Suppressor macrophage (primary cell): ENCODE measurements around the gene EPO.
"Not testable (repeated sequence)": the region's sequence is repeated elsewhere in the genome, so short reads cannot be mapped to it uniquely, and the experiment has no call there.

Source experiments
- DNase-seq, 4 experiments: peaks; one replicate each; pipeline ENCODE4 v3.0.0-alpha.2; 2020 to 2022

Gene EPO

DNA sequence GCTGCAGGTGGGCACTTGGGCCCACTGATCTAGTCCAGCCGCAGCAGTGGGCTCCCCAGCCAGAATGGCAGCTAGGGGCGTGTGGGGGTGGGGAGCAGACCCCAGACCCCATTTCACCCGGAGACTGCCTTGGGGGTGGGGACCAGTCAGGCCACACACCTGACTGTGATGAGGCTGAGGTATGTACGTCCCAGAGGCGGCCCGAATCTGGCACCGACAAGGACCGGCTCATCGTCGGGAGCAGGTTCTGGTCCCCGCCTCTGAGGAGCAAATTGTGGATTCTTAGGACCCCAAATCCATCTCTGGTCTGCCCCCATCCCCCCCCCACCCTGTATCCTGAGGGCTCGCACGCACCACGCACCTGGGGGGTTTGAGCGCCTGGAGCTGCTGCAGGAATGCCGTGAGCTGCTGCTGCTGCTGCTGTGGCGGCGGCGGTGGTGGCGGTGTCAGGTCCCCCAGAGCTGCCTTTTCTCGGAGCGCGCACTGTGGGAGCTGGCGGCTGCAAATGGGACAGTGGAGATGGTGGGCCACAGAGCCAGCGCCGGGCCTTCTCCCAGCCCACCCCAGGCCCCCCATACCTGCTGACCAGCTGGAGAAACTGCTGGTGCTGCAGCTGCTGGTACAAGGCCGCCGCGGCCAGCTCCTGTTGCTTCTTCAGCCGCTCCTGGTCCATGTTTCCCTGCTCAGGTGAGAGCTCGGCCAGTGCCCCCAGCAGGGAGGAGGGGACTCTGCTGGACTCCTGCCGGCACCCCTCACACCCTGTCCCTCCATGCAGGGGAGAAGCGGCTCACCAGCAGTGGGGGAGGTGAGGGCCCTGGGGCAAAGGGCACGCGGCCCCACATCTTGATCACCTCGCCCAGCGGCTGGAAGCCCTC is 36.4 kb upstream of the EPO start:
- DNase-seq = no peak

DNA sequence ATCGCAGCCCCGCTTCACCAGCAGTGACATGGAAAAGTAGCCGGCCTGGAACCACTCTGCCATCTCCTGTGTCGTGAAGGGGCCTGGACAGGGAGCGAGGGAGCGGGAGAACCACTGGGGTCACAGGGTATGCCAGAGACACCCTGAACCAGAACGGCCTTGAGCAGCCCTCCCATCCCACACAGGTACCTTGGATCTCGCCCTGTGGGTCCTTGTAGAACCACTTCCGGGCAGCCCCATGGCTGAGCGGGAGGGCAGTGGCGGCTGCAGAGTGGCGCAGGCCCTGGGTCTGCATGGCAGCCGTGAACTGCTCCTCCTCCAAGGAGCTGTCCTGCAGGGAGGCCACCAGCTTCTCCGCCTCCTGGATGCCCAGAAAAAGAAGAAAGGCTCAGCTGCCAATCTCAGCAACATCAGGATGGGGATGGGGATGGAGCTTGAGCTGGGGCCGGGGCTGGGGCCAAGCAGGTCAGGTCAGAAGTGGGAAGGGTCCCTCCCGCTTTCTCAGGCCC is 35.7 kb upstream of the EPO start:
- no peak for DNase-seq

DNA sequence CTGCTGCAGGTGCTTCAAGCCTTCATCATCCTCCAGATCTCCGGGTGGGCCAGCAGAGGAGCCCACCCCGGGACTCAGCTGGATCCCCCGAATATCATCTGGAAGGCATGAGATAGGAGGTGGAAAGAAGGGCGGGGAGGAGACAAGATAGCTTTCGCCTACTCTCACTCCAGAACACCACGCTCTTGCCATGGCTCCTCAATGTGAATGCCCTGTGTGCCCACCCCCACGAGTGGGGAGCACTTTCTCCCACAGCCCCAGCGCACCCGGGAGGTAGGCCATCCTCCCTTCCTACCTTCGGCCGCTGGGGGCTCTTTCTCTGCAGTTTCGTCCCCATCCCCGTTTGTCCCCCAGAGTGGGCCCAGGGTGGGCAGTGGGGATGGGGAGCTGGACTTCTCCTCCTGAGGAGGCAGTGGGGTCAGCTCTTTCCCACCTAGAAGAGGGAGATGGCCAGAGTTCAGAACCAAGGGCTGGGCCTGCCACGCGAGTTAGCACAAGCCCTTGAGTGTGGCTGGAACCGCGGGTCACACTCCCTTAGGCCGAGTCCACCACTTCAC is 35.1 kb upstream of the EPO start:
- DNase-seq = no peak

DNA sequence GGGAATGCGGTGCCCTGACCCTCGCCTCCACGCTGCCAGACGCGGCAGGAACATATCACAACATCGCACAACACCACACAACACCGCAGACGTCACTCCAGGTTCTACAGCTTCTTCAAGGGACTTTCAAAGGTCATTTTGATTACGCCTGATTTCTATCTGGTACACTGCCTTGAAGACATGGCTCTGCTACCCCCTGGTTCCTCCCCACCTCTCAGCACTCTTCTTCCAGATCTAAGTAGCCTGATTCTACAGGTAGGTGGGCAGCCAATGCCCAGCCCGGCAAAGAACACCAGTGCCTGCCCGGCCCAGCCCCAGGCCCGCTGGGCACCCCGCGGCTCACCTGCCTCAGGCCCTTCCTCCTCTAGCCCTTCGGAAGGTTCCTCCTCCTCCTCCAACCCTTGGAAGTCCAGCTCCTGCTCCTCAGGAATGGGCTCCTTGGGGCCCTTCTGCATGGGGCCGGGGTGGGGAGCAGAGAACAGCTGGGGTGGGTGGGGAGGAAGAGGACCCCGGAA is 34.6 kb upstream of the EPO start:
- DNase-seq = no peak

DNA sequence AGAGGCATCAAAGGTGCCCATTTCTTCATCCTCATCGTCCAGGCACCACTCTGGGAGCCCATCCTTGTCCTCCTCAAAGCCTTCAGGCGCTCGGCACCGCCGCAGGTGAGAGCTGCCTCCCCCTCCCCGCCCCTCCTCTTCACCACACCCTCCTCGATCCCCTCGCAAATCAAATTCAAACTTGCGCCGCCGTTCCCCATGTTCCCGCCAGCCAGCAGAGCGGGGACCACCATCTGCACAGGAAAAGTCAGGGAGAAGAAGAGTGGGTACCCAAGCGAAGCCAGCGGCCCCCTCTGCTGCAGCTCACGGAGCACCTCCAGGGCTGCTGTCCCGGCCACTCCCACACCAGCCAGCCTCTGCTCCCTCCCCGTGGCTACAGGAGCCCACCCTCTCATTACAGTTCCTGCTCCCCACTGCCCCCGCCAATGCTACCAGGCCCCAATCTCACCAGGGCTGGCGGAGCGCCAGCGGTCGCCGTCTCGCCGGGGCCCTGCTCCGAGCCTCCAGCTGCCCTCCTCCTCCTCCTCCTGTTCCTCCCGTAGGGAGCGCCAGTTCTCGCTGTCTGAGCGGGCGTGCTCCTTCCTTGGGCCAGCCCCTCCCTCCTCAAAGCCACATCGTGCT is 34.0 kb upstream of the EPO start:
- no peak for DNase-seq

DNA sequence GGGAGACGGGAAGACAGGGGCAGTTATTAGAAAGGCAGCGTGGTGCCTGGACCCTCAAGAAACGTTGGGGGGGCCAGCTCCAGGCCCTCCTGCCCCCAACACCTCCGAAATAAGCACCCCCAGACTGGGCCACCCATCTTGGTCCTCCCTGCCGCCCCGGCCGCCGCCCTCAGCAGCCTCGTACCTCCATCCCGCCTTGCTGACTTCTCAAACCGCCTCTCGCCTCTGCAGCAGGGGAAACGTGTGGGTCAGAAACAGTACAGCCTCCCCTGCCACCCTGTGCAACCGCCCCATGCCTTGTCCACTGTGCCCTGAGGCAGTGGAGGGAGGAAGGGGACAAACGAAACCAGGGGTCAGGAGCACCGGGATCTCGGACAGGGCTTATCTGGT is 33.5 kb upstream of the EPO start:
- no peak for DNase-seq

DNA sequence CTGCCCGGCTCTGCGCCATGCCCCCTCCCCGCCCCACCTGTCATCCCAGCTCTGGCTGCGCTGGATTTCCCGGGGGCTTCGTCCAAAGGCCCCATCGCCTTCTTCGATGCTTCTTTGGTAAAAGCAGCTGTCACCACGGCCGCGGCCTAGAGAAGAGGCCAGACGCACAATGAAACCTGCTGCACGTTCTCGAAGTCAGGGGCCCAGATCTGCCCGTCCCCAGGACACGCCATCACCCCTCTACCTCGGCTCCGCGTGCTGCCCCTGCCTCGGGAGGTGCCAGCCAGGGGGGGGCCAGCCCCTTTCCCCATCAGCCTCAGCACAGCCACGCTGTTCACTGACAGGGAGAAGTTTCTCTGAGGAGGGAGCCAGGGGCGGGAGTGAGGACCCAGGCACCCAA is 33.0 kb upstream of the EPO start:
- DNase-seq = no peak

DNA sequence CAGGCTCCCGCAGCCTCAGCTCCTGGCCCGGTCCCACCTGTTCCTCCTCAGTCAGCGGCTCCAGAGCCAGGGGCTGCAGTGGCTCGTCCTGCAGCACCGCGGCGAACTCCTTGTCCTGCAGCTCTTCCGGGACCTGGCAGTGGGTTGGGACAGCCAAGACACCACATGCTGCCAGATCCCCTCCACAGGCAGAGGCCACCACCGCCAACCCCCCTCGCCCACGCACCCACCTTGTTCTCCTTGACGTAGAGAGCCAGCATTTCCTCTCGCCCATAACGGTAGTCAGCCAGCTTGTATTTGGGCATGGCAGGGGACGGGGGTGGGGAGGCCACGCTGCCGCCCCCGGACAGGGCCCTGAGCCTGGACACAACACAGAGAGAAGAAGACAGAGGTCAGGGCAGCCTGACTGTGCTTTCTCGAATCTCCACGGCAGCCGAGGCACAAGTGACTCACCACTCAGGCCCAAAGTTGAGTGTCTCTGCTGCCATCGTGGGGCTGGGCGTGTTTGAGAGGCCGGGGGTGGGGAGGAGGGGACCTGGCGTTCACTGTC is 32.4 kb upstream of the EPO start:
- DNase-seq = peak; percentile 25 to 57 (median 46)

DNA sequence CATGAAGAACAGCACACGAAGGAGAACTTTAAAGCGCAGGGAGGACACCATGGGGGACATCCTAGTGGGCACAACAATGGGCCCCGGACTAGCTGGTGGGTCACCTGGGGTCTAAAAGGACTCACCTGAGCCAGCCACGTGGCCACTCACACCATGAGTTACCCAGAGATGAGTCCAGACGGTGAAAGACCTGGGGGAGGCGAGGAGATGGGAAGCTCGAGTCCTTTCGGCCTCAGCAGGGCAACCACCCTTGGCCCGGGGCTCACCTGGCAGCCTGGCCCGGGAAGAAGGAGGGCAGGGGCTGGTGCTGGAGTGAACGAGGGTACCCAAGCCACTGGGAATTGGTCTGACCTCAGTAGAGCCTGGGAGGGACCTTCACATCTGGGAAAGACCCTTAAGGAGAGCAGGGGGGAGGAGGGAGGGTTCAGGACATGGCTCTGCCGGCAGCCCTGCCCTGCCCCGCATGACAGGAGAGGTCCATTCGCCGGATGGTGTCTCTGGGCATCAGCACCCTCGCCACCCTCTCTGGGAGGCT is 31.9 kb upstream of the EPO start:
- no peak for DNase-seq

DNA sequence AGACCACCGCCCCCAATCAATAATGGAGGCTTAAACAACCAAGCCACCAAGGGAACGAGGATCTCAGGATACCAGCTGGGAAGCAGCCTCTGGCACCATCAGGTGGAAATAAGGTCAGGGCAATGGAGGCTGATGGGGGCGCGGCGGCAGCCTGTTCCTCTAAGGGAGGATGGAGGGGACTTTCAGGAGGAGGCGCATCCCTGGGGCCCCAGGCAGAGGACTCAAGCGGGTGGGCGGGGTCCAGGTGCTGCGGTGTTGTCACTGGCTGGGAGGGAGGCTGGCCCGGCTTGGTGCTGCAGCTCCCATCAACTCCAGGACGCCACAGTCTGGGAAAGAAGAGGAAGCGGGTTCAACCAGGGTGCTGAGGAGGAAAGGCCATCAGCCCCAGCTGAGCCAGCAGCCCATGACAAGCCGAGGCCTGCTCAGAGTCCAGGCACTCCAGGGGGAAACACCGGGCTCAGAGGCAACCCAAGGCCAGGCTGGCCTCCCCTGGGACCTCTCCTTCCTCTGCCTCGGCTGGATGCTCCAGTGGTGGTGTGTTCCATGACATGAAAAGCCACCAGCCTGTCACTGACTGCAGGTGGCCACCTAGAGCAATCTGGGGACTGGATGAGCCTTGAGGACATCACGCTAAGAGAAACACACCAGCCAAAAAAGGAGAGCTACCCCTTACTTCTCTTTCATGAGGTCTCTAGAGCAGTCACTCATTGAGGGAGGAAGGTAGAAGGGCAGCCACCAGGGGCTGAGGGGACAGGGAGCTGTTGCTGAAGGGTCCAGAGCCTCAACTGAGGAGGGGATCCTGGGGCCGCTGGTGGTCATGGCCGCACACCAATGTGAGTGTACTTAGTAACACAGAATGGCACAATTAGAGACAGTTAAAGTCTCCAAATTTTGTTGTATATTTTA is 30.8 kb upstream of the EPO start:
- DNase-seq = no peak

DNA sequence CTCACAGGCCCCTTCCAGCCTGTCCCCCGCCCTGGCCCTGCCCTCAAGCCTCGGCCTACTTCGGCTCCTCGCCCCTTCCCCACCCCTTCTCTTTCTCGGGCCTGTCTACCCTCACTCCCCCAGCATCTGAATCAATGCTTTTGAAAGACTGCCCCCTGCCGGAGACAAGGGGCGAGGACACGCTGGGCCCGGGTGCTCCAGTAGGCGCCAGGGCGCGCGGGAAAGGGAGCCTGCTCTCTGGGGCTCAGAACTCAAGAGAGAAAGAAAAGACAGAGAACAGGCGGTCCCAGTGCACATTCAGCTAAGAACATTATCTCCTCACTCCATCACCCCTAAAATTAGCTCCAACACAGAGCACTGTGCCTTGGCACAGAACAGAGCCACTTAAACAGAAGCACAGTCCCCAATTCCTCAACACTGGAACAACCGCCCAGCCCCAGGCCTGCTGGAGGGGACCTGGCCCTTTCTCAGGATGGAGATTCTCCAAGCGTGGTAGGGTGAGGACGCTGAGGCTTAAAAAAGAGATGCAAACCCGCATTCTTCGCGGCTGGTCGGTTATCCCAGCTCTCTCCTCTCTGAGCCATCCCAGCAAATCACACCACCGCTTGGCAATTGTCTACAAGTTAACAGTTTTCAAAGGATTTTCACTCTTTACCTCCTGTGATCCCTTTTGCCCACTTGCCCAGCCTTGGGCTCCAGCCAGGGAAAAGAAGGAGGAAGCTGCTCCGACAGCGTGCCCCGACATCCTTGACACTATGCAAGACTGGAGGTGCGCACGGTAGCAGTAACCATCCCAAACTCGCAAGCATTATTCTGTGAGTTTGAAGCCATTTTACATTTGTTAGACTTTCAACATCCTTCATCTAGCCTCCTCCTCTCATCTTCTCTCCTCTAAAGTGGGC is 28.3 kb upstream of the EPO start:
- peak; percentile 79 to 90 (median 88) for DNase-seq

DNA sequence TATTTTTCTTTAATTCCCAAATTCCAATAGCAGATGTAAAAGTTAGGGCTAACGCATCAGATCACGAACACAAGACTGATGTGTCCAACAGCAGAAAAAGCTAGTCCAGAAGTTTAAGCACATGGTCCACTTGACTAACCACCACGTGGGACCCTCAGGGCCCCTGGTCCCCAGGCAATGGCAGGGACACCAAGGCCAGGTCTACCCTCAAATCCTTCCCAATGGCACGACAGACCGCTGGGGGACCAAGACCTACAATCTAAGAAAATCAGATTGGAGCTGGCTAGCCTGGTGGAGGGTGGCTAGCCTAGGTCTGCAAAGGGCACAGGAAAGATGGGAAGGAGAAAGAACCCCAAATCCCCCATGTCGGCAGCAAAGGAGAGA is 27.7 kb upstream of the EPO start:
- no peak for DNase-seq

DNA sequence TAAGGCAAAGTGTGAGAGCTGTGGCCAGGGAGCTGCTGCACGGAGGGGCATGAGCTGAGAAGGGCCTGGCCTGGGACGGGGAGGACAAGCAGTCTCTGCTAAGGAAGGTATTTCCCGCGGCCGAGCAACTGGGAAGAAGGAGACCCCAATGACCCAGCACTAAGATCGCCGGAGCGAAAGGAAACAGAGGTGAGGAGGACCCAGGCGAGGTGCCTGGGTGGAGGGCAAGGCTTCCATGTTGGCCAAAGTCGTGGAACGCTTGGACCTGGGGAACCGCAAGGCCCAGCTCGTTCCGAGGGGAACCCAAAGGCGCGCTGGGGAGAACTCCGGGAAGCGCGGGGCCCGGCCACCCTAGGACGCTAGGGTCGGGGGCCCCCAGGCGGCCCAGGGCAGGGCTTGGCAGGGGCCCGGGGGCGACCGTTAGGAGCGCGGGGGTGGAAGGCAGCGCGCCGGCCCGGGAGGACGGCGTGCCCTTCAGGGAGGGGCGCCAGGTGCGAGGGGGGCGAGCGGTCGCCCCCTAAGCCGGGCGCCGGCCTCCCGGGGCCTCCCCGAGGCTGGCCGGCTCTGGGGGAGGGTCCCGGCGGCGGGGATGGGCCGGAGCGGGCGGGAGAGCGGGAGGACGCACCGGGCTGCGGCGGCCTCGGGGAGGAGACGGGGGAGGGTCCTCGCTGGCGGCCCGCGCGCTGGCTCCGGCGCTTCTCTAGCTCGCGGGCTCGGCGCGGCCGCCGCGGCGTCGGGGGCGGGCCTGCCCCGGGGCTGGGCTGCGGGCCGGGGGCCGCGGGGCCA is 26.8 kb upstream of the EPO start:
- peak in 2 of 4 experiments; percentile 28 to 52 for DNase-seq

DNA sequence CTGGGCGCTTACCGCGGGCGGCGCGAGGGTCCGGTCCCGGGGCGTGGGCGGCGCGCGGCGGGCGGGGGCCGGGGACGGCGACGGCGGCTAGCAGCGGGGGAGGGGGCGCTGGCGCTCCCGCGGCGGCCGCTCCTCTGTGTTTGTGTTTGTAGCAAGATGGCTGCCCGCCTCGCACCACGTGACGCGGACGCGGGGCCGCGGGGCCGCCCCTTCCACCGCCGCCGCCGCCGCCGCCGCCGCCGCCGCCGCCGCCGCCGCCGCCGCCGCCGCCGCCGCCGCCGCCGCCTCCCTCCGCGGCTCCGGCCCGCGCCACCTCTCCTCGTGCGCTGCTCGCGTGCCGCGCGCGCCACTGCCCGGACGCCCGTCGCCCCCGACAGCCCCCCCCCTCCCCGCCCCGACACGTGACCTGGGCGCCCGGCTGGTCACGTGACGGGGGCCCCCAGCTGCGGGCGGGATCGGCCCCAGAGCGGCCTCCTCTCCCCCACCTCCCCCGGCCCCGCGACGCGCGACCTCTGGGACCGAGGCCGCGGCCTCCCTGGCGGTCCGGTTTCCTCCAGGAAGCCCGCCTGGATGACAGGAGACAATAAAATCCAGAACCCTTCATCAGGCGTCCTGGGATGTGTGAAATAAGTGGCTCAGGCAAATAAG is 26.0 kb upstream of the EPO start, which contains the start of gene GIGYF1:
Gene GIGYF1 (minus strand): TSS at position 153 of the 648 bp plus-strand sequence. CDS start 6,012 bp downstream, outside the sequence.
- peak; percentile 64 to 90 (median 78) for DNase-seq

DNA sequence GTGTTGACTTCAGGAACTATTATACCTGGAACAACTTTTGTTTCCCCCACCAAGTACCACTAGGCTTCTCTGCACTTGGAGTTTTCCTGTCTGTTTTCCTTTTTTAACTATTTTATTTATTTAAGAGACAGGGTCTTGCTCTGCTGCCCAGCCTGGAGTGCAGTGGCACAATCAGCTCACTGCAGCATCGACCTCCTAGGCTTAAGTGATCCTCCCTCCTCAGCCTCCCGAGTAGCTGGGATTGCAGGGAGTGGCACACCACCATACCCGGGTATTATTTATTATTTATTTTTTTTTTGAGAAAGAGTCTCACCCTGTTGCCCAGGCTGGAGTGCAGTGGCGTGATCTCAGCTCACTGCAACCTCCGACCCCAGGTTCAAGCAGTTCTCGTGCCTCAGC is 24.1 kb upstream of the EPO start:
- DNase-seq = no peak

DNA sequence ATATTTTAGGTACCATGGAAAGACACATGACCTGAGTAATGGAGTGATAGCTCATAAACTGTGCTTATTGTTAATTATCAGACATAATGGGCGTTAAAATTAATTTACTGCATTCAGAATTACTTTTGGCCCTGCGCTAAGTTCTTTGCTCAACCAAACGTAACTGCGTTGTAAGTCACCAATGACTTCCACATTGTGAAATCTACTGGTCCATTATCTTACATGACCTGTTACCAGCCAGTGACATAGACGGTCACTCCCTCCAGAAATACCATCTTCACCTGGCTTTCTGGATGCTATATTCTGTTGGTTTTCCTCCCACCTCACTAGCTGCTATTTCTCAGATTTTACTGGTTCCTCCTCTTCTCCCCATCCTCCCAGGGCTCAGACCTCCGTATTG is 21.2 kb upstream of the EPO start:
- no peak for DNase-seq

DNA sequence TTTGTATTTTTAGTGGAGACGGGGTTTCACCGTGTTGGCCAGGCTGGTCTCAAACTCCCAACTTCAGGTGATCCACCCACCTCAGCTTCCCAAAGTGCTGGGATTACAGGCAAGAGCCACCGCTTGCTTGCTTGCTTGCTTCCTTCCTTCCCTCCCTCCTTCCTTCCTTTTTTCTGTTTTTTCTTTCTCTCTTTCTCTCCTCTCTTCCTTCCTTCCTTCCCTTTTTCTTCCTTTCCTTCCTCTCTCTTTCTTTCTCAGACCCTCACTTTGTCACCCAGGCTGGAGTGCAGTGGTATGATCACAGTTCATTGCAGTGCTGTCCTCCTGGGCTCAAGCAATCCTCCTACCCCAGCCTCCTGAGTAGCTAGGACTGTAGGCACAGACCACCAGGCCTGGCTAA is 19.2 kb upstream of the EPO start:
- DNase-seq = not testable (repeated sequence)

DNA sequence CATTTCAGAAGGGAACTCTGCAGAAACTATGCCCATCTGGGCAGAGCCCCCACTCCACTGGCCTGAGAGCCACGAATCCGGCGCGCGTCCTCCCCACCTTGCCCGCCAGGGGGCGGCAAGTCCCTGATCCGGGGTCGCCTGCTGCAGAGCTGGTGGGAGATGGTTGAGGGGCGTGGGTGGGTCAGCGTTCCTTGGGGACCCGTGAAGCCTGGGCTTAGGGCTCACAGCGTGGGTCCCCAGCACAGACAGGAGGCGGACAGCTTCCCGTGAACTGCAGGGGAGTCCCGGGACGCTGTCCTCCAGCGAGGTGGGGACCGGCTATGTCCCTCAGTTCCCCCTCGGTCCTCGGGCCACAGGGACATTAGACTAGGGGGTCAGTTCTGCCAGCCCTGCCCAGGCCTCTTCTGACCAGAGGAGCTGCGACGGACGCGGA is 14.9 kb upstream of the EPO start:
- peak; percentile 77 to 90 (median 84) for DNase-seq
